ENCODE results near the gene KRT8. TPM values are rescaled to one million over a fixed set of nuclear protein-coding genes. Genes with fewer than 3 reads are reported as not detected.

Gene KRT8
- total and polyA plus RNA-seq, 2 of the 13 experiments (the other 11 are each of a cell fraction or from before 2014, with no cell fraction given): 498 to 718 TPM

DNA sequence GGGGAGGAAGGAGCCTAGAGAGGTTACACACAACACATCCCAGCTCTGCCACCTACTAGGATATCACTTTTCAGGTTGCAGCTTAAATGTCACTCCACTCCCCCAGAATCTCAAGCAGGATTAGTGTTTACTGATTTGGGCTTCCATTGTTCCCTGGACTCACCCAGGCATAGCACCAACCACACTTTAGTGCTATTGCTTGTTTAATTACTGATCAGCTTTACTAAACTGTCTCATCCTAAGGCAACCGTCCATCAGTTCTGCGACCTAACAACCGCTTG is 38.0 kb upstream of the KRT8 start (continued):
- TF ChIP-seq RBM39 (IDR thresholded peaks at IDR 0.05; ENCODE audit: low read depth, low read length, poor library complexity, severe bottlenecking) (no peak), ZNF713 (CRISPR knock-in tag; IDR thresholded peaks at IDR 0.05) (no peak)

DNA sequence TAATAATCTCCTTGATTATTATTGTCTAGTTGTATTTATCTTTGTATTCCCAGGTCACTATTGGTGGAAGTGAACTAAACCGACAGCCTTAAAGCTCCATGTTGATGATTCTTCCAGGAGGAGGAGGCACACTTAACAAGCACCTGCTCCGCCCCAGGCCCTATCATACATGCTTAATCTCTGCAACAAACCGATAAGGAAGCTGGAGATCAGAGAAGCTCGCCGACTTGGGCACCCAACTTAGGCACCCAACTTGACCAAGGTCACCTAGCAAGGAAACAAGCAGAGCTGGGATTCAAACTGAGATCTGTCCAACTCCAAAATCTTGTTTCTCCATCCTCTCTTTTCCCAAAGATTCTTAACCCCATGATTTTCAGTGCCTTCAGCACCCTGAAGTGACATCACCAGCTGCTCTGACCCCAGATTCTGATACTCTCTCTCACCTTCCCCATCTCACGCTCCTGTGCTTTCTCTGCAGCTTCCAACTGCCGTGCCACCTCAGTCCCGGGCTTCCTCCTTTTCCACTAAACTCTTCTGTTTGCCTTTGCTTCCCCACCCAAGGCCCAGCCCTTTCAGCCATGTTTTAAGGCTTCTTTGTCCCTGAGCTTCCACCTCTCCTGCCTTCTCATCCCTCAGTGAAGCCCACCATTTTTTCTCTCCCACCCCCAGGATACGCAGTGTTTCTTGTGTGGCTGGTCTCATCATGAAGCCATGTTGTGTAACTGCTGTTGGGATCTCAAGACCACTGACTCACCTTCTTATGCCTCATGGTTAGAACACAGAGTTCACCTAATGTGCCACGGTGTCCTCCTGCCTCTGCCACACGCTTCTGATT is 37.4 kb upstream of the KRT8 start:
- Histone ChIP-seq H3K4me2 (ENCODE audit: low read depth, low read length) (no peak overlapping the region), H3K27me3 (ENCODE audit: control insufficient read depth in 1 of 2, insufficient read depth in 2 of 2, low read length in 2 of 2) (no peaks in the 10 kb centered on the region), H3K4me1 (ENCODE audit: insufficient read depth, low read length) (peaks cover 53% of the 10 kb centered on the region), H2AFZ (ENCODE audit: low read length) (no peak overlapping the region), H3K36me3 (replicated peaks in 1 of 2; ENCODE audit: control insufficient read depth in 1 of 2, insufficient read depth in 2 of 2, low read length in 2 of 2) (no peaks in the 10 kb centered on the region), H4K20me1 (ENCODE audit: insufficient read depth, low read length) (no peaks in the 10 kb centered on the region), H3K4me3 (replicated peaks in 1 of 3; ENCODE audit: insufficient read depth in 1 of 3, low read depth in 2 of 3, low read length in 3 of 3) (no peak overlapping the region), H3K9ac (ENCODE audit: insufficient read depth, low read depth, low read length) (no peak overlapping the region), H3K9me3 (ENCODE audit: low read length) (no peaks in the 10 kb centered on the region), H3K79me2 (ENCODE audit: insufficient read depth, low read length) (no peaks in the 10 kb centered on the region), H3K27ac (ENCODE audit: extremely low read length, insufficient read depth, low read length) (no peak overlapping the region)
- POLR2A ChIA-PET: interaction anchor here (1.4 to 2.4 kb wide), 4 partner anchors 15 to 39 kb away, joined by 4 to 12 read pairs (median 6); partner anchors contain the start of gene KRT8
- TF ChIP-seq ZNF660 (CRISPR knock-in tag; IDR thresholded peaks at IDR 0.05; ENCODE audit: borderline replicate concordance, low read depth) (no peak), NAIF1 (CRISPR knock-in tag; IDR thresholded peaks at IDR 0.05; ENCODE audit: borderline replicate concordance) (no peak), ZNF451 (CRISPR knock-in tag; IDR thresholded peaks at IDR 0.05) (no peak), DMAP1 (CRISPR knock-in tag; IDR thresholded peaks at IDR 0.05) (no peak)
- TF ChIP-seq, protein P1, sequence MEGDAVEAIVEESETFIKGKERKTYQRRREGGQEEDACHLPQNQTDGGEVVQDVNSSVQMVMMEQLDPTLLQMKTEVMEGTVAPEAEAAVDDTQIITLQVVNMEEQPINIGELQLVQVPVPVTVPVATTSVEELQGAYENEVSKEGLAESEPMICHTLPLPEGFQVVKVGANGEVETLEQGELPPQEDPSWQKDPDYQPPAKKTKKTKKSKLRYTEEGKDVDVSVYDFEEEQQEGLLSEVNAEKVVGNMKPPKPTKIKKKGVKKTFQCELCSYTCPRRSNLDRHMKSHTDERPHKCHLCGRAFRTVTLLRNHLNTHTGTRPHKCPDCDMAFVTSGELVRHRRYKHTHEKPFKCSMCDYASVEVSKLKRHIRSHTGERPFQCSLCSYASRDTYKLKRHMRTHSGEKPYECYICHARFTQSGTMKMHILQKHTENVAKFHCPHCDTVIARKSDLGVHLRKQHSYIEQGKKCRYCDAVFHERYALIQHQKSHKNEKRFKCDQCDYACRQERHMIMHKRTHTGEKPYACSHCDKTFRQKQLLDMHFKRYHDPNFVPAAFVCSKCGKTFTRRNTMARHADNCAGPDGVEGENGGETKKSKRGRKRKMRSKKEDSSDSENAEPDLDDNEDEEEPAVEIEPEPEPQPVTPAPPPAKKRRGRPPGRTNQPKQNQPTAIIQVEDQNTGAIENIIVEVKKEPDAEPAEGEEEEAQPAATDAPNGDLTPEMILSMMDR (CRISPR knock-in tag; IDR thresholded peaks at IDR 0.05): no peak
- CTCF ChIA-PET (ENCODE audit: low intra/inter-chr PET ratio, low total read pairs): no interaction called here
- 94% methylated on average over 9 of the region's 11 CpGs for WGBS (ENCODE audit: low lambda C conversion rate)
- ATAC-seq: no peak
- intact Hi-C loops (cut with micrococcal nuclease; ENCODE audit: unreplicated experiment): no loop called here
- no peak for DNase-seq (ENCODE audit: low spot score)
- no peak for FAIRE-seq
- in situ Hi-C loops (cut with HindIII; ENCODE audit: extremely low pct_ligation_motif_present, low pct_unique_long_range_greater_than_20kb): no loop called here
- no TSS peak for BruUV-seq (replicated peaks)
